ENCODE data around the gene TECTB. TPM values are rescaled to one million over a fixed set of nuclear protein-coding genes. Genes with fewer than 3 reads are reported as not detected.

Gene TECTB
- total RNA-seq, 6 experiments from 2014 or later = 0.18 to 0.83 (median 0.49) TPM

GRCh38 chr10:112287844-112288243 lies 4.6 kb downstream of the TECTB start:
- DNase-seq (no peak), ATAC-seq (no peak)
- H3K27ac ChIP-seq = peak overlapping the region in 1 of 3 donors; percentile 13

DNA sequence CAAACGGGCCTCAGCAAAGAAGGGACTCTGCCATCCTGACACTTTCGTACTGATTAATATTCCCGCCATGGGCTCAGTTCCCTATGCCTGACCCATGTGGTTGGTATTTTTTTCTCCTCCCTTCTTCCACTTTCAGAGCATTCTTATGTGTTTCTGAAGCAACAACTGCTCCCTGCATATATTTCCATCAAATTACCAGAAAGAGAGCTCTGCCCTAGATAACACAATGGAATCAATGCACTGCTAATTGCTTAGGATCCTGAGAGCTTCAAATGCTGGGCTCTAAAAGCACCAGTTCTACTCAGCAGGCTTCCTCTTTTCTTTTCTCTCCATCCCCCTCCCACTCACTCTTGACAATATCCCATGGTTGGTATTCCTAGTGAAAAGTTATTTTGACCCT lies 5.3 kb downstream of the TECTB start:
- intact Hi-C loops (cut with DNase I) = no loop called here
- 69% methylated on average over 3 of the region's 3 CpGs for WGBS (ENCODE audit: insufficient coverage, low coverage, low lambda C conversion rate, missing lambda C conversion rate)

More at GRCh38 chr10:112287844-112288243, 4.6 kb downstream of the TECTB start:
- Histone ChIP-seq H3K9me3 (no peaks in the 10 kb centered on the region), H3K27me3 (no peaks in the 10 kb centered on the region), H3K4me1 (peaks cover 0 to 11% (median 0%) of the 10 kb centered on the region in 4 donors), H3K36me3 (no peaks in the 10 kb centered on the region), H3K4me3 (no peak overlapping the region)
- intact Hi-C loops (cut with DNase I) = no loop called here
- TF ChIP-seq CTCF (IDR thresholded peaks at IDR 0.05) (no peak), POLR2A (IDR thresholded peaks at IDR 0.05) (no peak)
- 87% methylated on average over 3 of the region's 8 CpGs for WGBS (ENCODE audit: insufficient coverage, low coverage, low lambda C conversion rate, missing lambda C conversion rate)

GRCh38 chr10:112289373-112290053 lies 6.3 kb downstream of the TECTB start:
- 87% methylated on average over 6 of the region's 7 CpGs for WGBS (ENCODE audit: insufficient coverage, low coverage, low lambda C conversion rate, missing lambda C conversion rate)
- no peaks in the 10 kb centered on the region for H3K9me3 ChIP-seq
- intact Hi-C loops (cut with DNase I) = no loop called here
- H3K4me3 ChIP-seq = no peak overlapping the region
- no peak overlapping the region for H3K27ac ChIP-seq
- H3K4me1 ChIP-seq = peaks cover 0 to 11% (median 0%) of the 10 kb centered on the region in 4 donors
- DNase-seq = no peak
- TF ChIP-seq POLR2A (IDR thresholded peaks at IDR 0.05) (no peak), CTCF (IDR thresholded peaks at IDR 0.05) (no peak)
- ATAC-seq = no peak
- H3K36me3 ChIP-seq = no peaks in the 10 kb centered on the region
- no peaks in the 10 kb centered on the region for H3K27me3 ChIP-seq

More for the DNA sequence above, 5.3 kb downstream of the TECTB start:
- Histone ChIP-seq H3K4me3 (no peak overlapping the region), H3K4me1 (peaks cover 0 to 11% (median 0%) of the 10 kb centered on the region in 4 donors), H3K36me3 (no peaks in the 10 kb centered on the region), H3K27me3 (no peaks in the 10 kb centered on the region), H3K9me3 (no peaks in the 10 kb centered on the region), H3K27ac (no peak overlapping the region)
- no peak for DNase-seq
- TF ChIP-seq CTCF (IDR thresholded peaks at IDR 0.05) = no peak
- no peak for TF ChIP-seq POLR2A (IDR thresholded peaks at IDR 0.05)
- ATAC-seq = no peak

DNA sequence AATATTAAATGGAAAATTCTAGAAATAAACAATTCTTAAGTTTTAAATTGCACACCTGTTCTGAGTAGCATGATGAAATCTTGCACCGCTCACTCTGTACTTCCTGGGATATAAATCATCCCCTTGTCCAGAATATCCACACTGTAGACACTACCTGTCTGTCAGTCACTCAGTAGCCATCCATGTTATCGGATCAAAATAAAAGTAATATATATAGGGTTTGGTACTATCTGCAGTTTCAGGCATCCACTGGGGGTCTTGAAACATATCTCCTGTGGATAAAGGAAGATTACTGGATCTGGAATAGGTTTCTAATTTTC lies 6.8 kb downstream of the TECTB start:
- Histone ChIP-seq H3K4me1 (peaks cover 0 to 11% (median 0%) of the 10 kb centered on the region in 4 donors), H3K27ac (no peak overlapping the region), H3K9me3 (no peaks in the 10 kb centered on the region), H3K27me3 (no peaks in the 10 kb centered on the region), H3K4me3 (no peak overlapping the region), H3K36me3 (no peaks in the 10 kb centered on the region)
- intact Hi-C loops (cut with DNase I) = no loop called here
- no peak for ATAC-seq
- TF ChIP-seq POLR2A (IDR thresholded peaks at IDR 0.05) = no peak
- DNase-seq = no peak
- WGBS (ENCODE audit: insufficient coverage, low coverage, low lambda C conversion rate, missing lambda C conversion rate) = 92% methylated on average over 2 of the region's 2 CpGs

DNA sequence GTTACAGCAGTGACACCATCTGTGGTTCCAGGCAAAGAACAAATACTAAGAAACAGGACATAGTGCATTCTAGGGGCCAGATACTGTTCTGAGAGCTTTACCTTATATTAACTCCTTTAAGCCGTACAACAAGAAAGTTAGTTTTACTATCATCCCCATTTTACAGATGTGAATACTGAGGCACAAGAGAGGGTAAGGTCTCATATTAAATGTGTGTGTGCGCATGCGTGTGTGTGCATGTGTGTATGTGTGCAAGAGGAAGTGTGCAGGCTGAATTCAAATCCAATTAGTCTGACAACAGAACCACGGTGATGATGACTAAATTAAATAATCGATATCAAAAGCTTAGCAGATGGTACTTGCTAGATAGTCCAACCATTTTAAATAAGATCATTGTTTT lies 11.0 kb downstream of the TECTB start:
- H3K27ac ChIP-seq = no peak overlapping the region
- TF ChIP-seq CTCF (IDR thresholded peaks at IDR 0.05) = no peak
- TF ChIP-seq POLR2A (IDR thresholded peaks at IDR 0.05) = no peak
- DNase-seq (no peak), ATAC-seq (no peak)
- H3K4me3 ChIP-seq = no peak overlapping the region
- 89% methylated on average over 5 of the region's 5 CpGs for WGBS (ENCODE audit: insufficient coverage, low coverage, low lambda C conversion rate, missing lambda C conversion rate)
- peaks cover 2 to 30% (median 12%) of the 10 kb centered on the region in 4 donors for H3K4me1 ChIP-seq
- no peaks in the 10 kb centered on the region for H3K27me3 ChIP-seq
- H3K9me3 ChIP-seq = no peaks in the 10 kb centered on the region
- no peaks in the 10 kb centered on the region for H3K36me3 ChIP-seq
- intact Hi-C loops (cut with DNase I) = no loop called here

All from right lobe of liver (tissue), 6 donors.